K562 (cell line): ENCODE data around the gene TNN.

Experiments used
- RNF2 ChIP-seq: sonication (generic); IDR thresholded peaks from 2 replicates; pipeline ENCODE4 v1.6.1; 2016
- TF ChIP-seq, protein P1 (sequence below): sonication (generic); formaldehyde crosslinking; IDR thresholded peaks from 2 replicates; pipeline ENCODE4 v1.8.0; 2023; ENCODE audit warnings: mild to moderate bottlenecking, missing genetic modification reagents
- TF ChIP-seq, protein P2 (sequence below): sonication (generic); formaldehyde crosslinking; IDR thresholded peaks from 2 replicates; pipeline ENCODE4 v1.8.0; 2022; ENCODE audit warnings: missing genetic modification reagents, mild to moderate bottlenecking, moderate library complexity, borderline replicate concordance
- TF ChIP-seq, protein P3 (sequence below), 3 experiments: IDR thresholded peaks in 2 of 3; conservative IDR thresholded peaks in 1 of 3; 2 replicates each; pipeline ENCODE4 v1.5.1; 2011 to 2012; ENCODE audit warnings: low read length in 3 of 3, mild to moderate bottlenecking in 3 of 3, control low read depth in 2 of 3, improper control_type of control experiment in 1 of 3, inconsistent platforms in 1 of 3, low read depth in 1 of 3, mixed read lengths in 1 of 3, moderate library complexity in 1 of 3; ENCODE audit not compliant: insufficient read depth in 2 of 3

- TF ChIP-seq, protein P1, sequence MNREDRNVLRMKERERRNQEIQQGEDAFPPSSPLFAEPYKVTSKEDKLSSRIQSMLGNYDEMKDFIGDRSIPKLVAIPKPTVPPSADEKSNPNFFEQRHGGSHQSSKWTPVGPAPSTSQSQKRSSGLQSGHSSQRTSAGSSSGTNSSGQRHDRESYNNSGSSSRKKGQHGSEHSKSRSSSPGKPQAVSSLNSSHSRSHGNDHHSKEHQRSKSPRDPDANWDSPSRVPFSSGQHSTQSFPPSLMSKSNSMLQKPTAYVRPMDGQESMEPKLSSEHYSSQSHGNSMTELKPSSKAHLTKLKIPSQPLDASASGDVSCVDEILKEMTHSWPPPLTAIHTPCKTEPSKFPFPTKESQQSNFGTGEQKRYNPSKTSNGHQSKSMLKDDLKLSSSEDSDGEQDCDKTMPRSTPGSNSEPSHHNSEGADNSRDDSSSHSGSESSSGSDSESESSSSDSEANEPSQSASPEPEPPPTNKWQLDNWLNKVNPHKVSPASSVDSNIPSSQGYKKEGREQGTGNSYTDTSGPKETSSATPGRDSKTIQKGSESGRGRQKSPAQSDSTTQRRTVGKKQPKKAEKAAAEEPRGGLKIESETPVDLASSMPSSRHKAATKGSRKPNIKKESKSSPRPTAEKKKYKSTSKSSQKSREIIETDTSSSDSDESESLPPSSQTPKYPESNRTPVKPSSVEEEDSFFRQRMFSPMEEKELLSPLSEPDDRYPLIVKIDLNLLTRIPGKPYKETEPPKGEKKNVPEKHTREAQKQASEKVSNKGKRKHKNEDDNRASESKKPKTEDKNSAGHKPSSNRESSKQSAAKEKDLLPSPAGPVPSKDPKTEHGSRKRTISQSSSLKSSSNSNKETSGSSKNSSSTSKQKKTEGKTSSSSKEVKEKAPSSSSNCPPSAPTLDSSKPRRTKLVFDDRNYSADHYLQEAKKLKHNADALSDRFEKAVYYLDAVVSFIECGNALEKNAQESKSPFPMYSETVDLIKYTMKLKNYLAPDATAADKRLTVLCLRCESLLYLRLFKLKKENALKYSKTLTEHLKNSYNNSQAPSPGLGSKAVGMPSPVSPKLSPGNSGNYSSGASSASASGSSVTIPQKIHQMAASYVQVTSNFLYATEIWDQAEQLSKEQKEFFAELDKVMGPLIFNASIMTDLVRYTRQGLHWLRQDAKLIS (CRISPR knock-in tag), result no peak
- TF ChIP-seq, protein P2, sequence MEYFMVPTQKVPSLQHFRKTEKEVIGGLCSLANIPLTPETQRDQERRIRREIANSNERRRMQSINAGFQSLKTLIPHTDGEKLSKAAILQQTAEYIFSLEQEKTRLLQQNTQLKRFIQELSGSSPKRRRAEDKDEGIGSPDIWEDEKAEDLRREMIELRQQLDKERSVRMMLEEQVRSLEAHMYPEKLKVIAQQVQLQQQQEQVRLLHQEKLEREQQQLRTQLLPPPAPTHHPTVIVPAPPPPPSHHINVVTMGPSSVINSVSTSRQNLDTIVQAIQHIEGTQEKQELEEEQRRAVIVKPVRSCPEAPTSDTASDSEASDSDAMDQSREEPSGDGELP (CRISPR knock-in tag), result no peak
- TF ChIP-seq RNF2, result no peak
- TF ChIP-seq, protein P3, sequence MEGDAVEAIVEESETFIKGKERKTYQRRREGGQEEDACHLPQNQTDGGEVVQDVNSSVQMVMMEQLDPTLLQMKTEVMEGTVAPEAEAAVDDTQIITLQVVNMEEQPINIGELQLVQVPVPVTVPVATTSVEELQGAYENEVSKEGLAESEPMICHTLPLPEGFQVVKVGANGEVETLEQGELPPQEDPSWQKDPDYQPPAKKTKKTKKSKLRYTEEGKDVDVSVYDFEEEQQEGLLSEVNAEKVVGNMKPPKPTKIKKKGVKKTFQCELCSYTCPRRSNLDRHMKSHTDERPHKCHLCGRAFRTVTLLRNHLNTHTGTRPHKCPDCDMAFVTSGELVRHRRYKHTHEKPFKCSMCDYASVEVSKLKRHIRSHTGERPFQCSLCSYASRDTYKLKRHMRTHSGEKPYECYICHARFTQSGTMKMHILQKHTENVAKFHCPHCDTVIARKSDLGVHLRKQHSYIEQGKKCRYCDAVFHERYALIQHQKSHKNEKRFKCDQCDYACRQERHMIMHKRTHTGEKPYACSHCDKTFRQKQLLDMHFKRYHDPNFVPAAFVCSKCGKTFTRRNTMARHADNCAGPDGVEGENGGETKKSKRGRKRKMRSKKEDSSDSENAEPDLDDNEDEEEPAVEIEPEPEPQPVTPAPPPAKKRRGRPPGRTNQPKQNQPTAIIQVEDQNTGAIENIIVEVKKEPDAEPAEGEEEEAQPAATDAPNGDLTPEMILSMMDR (IDR thresholded peaks at IDR 0.05 in 2 of 3, conservative IDR thresholded peaks at IDR 0.05 in 1 of 3; ENCODE audit: insufficient read depth in 2 of 3, low read depth in 1 of 3, low read length in 3 of 3), result no peak
Observed at GRCh38 chr1:175128523-175128922, 60.9 kb downstream of the TNN start.
